ENCODE data around the gene PPM1D.
A peak's percentile ranks its signal among the peaks of the same experiment; 100 is the strongest.
"Not testable (repeated sequence)": the region's sequence is repeated elsewhere in the genome, so short reads cannot be mapped to it uniquely, and the experiment has no call there.

PPM1D gene

DNA sequence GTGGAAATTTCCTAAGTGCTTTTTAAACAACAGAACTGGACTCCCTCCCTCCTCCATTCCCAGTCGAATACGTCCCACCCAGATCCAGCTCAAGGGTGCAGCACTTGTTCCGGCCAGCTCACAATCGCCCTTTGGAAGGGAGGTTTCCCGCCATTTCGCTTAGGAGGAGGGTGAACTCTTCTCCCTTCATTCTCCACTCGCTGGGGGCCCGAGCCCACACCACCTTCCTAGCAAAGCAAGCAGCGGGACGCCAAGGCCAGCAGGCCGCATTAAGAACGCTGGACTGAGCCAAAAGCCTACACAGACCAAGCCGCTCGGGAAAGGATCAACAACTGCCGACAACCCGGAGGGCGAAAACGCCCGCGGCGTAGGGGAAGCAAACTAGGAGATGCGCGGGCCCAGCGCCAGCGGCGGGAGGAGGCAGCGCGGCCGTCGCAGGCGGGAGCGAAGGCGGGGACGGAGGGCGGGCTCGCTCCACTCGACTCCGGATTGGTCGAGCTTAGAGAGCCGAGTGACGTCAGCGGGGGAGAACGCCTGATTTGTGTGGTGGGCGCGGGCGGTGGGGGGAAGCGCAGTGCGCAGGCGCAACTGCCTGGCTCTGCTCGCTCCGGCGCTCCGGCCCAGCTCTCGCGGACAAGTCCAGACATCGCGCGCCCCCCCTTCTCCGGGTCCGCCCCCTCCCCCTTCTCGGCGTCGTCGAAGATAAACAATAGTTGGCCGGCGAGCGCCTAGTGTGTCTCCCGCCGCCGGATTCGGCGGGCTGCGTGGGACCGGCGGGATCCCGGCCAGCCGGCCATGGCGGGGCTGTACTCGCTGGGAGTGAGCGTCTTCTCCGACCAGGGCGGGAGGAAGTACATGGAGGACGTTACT, at the start of gene PPM1D:
Gene PPM1D (plus strand): TSS at position 574 of the 870 bp plus-strand sequence. CDS start 222 bp downstream, at position 796.
- peak; percentile 100 for DNase-seq

DNA sequence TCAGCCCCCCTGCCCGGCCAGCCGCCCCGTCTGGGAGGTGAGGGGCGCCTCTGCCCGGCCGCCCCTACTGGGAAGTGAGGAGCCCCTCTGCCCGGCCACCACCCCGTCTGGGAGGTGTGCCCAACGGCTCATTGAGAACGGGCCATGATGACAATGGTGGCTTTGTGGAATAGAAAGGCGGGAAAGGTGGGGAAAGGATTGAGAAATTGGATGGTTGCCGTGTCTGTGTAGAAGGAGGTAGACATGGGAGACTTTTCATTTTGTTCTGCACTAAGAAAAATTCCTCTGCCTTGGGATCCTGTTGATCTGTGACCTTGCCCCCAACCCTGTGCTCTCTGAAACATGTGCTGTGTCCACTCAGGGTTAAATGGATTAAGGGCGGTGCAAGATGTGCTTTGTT, 47.7 kb upstream of the PPM1D start:
- DNase-seq: not testable (repeated sequence)

DNA sequence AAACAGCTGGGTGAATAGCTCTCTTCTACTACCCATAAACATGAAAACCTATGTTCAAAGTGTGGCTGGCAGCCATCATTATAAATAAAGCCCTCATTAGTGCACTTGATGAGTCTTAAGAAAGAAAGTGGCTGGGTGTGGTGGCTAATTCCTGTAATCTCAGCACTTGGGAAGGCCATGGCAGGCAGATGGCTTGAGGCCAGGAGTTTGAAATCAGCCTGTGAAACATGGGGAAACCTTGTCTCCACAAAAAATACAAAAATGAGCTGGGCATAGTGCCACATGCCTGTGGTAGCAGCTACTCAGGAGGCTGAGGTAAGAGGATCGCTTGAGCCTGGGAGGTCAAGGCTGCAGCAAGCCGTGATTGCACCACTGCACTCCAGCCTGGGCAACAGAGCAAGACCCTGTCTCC, 45.6 kb upstream of the PPM1D start:
- peak; percentile 72 for DNase-seq

DNA sequence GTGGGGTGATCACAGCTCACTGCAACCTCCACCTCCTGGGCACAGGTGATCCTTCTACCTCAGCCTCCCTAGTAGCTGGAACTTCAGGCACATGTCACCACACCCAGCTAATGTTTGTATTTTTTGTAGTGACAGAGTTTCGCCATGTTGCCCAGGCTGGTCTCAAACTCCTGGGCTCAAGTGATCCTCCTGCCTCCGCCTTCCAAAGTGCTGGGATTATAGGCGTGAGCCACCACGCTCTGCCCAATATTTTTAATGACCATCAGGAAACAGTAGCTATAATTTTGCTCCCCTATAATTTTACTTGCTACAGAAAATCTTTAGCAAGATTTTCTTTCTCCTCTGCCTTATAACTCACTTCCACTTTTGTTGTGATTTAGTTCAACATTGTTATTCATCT, 44.2 kb upstream of the PPM1D start:
- no peak for DNase-seq

DNA sequence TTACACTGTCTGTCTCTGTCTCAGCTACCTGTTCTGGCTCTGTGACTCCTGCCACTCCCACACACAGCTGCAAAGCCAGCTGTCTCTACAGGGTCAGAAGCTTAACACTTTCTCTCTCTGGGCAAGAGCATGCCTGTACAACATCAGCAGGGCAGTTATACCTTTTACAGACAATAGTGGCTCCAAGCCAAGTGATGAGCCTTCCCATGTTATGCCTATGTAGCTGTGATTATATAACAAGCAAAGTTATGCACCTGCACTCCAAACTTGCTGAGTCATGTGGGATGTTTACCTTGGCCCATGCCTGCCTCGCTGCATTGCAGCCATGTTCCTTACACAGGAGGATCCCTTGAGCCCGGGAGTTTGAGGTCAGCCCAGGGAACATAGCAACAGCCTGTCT, 42.2 kb upstream of the PPM1D start:
- DNase-seq: peak; percentile 15

DNA sequence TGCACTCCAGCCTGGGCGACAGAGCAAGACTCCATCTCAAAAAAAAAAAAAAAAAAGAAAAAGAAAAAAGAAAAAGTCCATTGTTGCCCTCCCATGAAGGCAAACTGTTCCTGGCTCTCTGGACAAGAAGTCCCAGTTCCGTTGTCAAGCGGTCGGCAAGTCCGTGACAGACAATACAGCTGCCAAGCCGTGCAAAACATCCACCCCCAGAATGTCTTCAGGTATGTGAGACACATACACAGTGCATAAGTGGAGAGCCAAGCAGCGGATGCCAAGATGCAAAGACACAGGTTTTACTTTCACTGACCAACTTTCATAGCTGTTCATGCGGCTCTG, 40.4 kb upstream of the PPM1D start:
- DNase-seq: no peak

DNA sequence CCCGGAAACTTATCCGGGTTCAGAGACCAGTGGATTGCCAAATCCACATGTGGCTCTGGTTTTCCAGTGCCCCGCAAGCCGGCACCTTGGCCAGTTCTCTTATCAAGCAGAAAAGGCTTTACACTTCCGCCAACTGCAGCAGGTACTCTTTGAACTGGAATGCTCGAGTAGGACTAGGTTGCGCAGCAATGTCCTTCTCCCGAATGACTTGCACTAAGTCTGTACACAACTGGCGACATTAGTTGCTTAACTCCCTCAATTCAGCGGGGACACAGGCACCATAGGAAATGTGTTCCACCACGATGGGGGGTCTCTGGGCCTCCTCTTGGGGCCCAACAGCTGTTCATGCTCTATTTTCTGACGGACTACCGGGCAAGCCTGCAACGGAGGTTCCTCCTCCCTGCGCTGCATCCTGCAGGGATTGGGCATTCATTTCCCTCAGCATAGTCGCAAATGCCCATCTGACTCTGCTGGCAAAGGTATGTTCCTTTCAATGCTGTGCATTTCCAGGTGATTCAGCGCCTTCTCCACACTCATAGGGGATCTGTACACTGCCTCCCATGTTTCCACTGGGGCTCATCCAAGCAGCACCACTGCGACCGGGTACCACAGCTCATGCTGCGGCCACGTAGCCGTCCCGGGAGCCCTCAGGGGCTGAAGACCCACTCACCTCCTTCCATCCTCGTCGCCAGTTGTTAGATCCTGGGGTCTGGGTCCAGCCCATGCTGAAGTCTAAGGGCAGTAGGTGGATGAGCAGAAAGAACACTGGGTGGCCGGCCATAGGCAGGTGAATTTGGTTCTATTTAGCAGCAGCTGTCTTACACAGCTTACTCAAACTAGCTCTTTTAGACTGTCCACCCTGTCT, 39.8 kb upstream of the PPM1D start:
- DNase-seq: no peak

DNA sequence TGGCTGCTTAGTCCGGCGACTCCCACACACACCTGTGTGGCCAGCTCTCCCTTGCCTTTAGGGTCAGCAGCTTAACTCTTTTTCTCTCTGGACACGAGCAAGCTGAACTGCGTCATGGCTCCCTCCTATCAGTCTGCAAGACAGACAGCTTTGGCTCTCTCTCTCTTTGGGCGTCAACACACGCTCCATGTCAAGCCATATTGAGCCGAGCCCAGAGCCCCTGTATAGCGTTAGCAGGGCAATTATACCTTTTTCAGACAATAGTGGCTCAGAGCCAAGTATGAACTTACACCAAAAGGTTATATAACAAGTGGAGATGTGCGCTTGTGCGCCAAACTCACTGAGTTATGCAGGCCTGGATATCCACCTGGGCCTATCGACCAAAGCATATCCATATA, 39.1 kb upstream of the PPM1D start:
- DNase-seq: no peak

DNA sequence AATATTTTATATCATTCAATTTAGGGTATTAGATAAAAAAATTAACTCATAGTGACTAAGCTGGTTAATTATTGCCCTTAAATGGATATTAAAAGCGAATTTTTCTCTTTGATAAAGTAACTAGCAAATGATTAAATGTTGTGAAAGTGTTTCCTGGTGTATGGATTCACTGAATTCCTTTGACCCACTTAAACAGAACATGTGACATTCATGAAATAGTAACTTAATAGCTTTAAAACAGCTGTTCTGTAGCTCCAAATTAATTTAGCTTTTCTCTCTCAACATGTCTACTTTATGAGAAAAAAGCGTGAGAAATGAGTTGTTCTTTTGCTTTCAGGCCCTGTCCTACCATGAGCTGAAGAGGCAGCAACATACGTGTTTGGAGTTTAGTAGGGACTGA, 37.6 kb upstream of the PPM1D start:
- DNase-seq: no peak

DNA sequence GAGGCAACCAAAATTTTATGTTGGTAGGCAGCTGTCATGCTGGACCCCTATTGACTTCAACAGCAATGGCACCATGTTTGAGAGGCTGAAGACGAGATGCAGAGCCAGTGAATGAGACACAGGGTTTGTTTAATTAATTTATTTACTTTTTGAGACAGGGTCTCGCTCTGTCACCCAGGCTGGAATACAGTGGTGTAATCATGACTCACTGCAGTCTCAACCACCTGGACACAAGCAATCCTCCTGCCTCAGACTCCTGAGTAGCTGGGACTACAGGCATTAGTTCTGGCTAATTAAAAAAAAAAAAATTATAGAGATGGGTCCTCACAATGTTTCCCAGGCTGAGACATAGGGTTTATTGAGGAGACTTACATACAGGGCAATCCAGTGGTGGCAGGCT, 36.2 kb upstream of the PPM1D start:
- no peak for DNase-seq

DNA sequence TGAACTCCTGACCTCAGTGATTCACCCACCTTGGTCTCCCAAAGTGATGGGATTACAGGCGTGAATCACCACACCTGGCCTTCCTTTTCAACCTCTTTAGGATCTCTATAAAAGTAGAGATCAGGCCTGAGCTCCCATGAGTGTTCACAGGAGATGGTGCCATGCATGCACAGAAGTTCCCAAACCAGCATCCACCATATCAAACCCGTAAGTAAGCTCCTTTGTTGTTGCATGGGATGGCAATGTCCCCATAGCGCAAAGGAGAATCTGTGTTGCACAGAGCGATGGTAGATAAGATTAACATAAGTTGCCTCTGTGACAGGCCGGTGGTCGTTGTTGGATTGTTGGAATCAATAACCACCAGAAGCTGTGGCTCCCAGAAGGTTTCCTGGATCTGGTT, 34.8 kb upstream of the PPM1D start:
- no peak for DNase-seq

DNA sequence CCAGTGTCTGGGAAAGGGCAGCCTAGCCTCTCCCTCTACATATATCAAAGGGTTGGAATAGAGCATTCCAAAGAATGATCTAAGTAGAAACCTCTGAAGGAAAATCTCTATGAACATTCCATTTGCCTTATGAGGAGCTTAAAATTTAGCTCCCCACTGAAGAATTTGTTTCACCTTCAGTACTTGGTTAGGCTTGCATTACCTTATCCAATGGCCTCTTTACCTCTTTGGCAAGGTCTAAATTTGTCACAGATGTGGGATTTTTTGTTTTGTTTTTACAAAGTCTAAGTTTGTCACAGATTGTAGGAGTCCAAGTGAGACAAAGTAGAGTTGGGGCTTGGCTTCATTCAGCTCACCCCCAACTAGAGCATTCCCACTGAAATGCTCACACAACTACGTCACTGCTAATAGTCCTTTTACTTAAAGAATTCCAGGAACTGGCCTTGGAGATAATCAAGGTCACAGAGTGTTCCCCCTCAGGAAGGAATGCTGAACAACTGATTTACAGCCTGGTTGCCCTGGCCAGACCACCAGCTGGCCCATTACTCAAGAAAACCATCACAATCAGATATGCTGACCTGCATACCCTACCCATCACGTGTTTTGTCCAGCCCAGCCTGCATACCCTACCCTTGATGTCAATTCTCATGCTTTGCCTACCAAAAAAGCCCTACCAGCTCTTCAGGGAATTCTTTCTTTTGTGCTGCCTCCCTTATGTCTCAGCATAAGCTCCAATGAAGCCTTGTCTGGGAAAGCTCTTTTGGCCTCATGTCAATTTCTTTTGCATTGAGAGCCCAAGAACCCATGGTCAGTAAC, 26.5 kb upstream of the PPM1D start:
- DNase-seq: no peak

DNA sequence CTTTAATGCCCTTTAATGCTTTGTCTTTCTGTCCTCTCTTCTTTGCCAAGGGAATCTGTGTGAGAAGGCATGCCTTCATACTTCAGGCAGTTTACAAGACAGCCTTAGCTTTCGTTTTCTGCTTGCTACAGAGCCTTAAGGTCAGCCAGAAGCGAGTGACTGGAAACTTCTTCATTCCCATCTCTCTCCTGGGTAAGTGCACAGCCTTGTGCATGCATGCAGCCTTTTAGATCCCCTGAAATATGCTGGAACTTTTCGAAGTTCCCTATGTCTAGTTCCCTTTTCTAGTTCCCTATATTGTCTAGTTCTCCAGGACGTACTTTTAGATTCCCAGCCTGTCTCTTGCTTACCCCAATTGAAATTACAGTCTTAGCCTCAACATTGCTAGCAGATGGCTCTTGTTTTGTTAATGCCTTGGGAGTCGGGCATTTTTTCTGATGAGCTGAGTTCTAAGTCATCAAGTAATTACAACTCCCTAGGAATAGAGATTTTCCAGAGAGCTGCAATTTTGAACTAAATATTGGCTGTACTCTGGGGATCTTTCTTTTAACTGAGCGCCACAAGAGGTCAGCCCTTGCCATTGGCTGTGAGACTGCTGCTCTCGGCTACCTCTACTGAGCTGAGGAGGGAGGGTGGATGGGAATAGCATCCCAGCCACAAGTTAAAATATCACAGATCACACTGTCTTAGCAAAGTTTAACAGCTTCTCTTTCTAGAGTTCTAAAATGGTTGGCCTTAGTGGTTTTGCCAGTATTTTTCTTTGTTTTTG, 22.7 kb upstream of the PPM1D start:
- peak; percentile 57 for DNase-seq

DNA sequence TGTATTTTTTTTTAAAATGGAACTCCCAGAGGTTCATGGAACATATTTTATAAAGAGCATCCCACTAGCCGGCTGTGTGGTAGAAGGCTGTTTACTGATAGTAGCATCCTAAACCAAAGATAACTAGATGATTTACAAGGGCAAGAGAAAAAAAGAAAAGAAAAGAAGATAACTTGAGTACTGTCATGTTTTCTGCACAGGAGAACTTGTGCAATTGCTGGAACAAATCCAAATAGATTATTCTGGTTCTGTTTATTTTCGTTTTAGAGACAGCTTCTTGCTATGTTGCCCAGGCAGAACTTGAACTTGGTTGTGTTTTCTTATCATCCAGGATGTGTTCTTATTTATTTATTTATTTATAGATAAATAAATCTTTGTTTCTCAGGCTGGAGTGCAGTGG, 20.9 kb upstream of the PPM1D start:
- no peak for DNase-seq

DNA sequence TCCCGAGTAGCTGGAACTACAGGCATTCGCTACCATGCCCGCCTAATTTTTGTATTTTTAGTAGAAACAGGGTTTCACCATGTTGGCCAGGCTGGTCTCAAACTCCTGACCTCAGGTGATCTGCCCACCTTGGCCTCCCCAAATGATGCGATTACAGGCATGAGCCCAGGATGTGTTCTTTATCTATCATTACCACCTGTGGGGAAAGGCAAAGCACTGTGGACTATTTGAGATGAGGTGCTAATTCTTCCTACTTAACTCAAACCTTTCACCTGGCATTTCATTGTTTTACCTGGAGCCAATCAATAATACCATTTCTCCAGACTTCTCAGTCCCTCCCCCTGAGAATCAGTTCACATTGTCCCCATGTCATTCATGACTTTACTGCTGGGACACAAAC, 20.4 kb upstream of the PPM1D start:
- DNase-seq: no peak

DNA sequence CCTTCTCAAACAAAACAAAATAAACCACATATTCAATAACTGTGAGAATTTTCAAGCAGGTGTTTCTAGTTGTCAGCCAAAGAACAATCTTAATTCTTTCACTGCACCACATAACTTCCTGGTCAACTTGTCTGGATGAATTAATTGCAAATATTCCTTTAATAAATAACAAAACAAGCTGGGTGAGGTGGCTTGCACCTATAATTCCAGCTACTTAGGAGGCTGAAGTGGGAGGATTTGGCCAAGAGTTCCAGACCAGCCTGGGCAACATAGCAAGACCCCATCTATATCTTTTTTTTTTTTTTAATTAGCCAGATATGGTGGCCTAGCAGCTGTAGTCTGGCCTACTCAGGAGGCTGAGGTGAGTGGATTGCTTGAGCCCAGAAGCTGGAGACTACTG, 17.0 kb upstream of the PPM1D start:
- DNase-seq: no peak

DNA sequence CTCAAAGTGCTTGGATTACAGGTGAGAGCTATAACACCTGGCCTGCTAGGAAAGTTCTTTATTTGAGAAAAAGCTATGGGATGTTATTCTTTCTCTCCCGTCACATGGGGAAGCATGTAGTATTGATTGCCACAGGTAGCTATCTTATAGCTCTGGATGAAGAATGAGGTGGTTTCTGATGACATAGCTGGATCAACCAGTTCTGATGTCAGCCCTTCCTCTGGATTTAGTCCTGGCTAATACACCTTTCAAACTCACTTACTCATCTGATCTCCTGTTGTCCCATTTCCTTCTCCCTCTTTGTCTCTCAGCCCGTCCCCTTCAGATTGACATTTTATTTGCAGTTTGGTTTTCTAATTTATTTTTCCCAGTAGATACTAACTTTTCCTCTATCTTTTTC, 14.1 kb upstream of the PPM1D start:
- no peak for DNase-seq

DNA sequence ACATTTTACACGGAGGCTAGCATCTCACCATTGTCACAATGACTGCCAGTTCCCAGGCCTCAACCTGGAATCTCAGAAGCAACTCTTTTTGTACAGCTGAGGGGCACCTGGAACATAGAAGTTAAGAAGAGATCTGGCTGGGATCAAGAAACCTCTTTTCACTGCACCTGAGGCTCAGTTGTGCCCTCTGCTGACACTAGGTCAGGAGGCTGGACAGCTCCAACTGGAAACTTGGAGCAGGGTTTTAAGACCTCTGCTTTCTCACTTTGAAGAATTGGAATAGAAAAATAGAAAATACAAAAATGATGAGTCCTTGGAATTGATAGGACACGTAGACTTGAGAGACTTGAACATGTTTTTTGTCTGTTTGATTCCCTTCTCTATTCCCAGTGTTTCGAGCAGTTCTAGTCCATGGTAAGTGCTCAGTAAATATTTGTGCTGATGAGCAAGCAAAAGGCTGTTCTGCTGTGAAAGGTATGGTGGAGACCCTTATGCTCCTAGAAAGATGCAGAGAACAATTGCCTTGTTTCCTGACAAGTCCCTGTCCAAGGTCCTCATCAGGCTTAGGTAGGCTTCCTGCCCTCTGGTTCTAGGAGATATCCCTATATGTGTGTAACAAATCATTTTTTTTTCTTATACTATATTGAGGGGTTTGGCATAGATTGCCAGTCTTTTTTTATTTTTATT, 13.6 kb upstream of the PPM1D start:
- peak; percentile 45 for DNase-seq

DNA sequence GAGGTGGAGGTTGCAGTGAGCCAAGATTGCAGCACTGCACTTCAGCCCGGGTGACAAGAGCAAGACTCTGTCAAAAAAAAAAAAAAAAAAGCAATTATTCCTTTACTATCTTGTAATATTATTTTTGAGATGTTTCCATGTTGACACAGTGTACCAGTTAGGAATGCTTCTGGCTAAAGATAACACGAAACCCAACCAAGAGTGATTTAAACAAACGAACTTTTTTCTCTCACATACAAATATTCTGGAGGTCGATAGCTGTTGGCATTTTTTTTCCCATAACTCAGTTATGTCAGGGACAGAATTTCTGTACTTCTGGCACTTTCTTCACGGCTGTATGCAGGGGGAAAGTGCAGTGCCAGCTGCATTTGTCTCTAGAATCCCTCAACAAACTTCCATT, 9.9 kb upstream of the PPM1D start:
- no peak for DNase-seq

DNA sequence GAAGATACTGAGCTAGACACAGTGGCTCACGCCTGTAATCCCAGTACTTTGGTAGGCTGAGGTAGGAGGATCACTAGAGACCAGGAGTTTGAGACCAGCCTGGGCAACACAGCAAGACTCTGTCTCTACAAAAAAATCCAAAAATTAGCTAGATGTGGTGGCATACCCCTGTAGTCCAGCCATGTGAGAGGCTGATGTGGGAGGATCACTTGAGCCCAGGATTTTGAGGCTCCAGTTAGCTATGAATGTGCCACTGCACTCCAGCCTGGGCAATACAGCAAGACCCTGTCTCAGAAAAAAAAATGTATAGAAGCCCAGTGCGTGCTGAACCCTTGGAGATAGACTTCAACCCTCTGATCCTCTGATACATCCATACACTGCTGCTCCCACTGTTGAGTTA, 7.2 kb upstream of the PPM1D start:
- no peak for DNase-seq

DNA sequence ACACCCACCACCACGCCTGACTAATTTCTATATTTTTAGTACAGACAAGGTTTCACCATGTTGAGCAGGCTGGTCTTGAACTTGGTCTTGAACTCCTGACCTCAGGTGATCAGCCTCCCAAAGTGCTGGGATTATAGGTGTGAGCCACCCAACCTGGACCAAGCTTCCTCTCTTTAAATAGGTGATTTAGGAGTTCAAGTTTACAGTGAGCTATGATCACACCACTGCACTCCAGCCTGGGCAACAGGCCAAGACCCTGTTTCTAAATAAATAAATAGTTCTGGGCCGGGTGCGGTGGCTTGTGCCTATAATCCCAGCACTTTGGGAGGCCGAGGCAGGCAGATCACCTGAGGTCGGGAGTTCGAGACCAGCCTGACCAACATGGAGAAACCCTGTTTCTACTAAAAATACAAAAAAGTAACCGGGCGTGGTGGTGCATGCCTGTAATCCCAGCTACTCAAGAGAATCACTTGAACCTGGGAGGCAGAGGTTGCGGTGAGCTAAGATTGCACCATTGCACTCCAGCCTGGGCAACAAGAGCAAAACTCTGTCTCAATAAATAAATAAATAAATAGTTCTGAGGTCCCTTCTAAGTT, 6.5 kb upstream of the PPM1D start:
- DNase-seq: peak; percentile 27

DNA sequence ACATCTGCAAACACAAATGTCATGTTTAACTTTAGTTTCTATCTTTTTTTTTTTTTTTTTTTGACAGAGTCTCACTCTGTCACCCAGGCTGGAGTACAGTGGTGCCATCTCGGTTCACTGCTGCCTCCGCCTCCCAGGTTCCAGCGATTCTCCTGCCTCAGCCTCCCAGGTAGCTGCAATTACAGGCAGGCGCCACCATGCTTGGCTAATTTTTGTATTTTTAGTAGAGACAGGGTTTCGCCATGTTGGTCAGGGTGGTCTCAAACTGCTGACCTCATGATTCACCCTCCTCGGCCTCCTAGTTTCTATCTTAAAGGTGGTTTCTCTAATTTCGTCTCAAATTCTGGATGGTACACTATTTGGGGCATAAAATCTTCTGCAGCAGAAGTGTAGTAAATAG, 5.8 kb upstream of the PPM1D start:
- not testable (repeated sequence) for DNase-seq
